Measurements from ENCODE around the gene OPCML.

The OPCML gene

DNA sequence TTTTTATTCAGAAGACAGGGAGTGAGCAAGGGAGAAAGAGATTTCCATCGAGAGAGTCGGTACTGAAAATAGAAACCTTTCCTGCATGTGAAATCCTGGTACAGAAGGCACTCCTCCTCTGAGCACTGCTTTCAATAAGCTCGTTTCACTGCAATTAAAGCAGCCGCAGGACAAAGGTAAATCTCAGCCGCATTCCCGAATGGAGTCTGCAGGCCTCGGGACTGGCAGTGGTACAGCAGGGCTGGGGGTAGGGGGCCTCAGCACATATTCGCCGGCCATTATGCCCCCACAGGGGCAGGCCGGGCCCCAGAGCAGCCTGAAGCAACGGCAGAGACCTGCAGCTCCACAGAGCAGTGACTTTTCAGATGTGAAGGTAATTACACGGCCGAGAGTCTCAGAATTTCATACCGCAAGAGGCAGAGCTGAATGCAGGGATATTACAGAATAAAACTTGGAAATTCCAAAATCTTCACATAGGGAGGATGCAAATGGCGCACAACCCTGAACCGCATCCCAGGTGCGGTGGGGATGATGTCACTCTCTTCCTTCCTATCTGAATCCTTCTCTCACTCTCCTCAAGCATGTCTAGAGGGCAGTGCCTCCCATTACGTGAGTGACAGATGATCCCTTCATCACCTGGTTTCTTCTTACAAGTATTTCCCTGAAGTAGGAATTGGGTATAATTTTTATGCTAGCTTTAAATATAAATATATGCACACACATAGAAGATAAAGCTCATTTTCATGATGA, 622.1 kb downstream of the OPCML start:
- no peak for DNase-seq (ENCODE audit: low read depth in 1 of 2, low spot score in 1 of 2)

DNA sequence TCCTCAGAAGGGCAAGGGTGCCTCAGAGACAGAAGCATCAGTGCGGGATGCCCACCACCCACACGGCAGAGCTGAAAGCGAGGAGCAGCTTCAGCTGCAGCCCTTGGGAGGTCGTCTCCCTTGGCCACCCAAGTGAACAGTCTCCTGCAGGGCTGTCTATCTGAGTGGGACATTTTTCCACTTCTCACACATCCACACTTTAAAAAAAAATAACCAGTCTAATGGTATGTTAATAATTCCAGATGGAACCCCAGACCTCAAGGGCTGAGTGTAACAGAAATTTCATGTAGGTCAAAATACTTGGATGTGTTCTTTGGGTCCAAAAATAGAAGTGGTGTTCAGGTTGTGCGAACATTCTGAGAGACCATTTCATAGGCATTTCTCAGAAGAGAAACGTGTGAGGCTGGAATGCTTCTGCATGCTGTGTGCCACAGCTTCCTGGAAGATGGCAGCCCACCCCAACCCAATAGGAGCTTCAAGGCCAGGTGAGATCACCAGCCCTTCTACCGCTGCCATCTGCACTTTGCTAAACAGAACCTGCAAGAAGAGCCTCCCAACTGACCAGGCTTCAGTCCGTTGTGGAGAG, 623.2 kb downstream of the OPCML start:
- no peak for DNase-seq (ENCODE audit: low read depth in 1 of 2, low spot score in 1 of 2)

DNA sequence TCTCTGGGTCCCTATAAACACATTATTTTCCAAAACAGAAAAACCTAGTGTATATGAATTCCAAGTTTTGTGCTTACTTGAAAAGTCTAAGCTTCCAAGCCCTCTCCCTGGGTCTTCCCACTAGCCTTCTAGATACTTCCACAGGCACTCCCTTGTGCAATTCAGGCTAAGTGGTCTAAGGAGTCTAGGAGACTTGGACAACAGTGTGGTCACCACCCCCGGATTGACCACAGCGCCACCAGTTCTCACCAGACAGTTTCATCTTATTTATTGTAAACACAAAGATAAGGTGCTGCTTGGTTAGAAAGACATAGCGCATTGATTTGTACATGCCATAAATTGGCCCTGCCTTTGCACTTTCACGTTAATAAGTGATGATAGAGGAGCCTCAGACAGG, 623.9 kb downstream of the OPCML start:
- DNase-seq (ENCODE audit: low read depth in 1 of 2, low spot score in 1 of 2), result no peak

DNA sequence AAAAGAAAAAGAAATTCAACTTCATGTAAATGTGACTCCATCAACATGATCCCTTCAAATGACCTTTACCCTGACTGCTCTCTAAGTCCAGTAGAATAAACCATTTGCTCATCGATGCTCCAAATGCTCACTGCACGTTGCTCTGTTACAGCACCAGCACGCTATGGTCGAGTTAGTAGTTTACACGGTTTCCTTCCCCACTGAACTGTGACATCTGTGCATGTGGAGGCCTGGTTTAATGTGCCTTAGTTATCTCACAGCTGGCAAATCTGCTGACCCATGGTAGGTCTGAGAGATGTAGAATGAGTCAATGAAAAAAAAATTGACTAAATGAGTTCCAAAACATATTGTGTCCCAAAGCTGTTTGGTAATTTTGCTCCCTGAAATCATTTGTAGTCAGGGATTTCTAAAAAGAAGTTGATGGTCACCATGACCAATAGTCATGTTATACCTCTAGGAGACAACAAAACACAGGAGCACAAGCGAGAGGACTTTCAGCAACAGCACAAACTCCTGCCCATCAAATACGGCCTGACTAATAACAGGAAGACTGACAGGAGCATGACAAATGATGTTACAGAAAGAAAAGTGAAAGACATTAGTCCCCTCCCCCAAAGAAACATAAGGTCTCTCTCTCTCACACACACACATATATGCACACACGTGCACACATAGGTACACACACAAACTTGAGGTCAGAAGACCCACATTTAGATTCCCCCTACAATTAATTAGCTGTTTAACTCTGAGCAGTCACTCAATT, 624.5 kb downstream of the OPCML start:
- DNase-seq (ENCODE audit: low read depth in 1 of 2, low spot score in 1 of 2), result no peak

DNA sequence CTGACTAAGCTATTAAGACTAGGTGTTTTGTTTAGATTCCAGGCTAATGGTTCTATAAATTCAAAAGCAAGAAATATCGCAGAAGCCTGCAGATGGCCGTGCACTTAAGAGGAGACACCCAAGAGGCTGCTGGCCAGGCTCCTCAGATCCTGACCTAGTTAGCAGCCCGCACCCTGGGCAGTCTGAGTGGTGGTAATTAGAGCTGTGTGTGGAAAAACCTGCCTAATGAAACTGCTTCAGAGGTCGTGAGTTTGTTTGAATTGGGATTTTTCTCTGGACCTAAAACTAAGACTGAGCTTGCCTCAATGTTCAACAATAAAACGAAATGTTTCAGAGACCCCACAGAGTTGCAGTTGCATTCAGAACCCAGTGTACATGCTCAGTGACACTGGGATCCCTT, 627.7 kb downstream of the OPCML start:
- no peak for DNase-seq (ENCODE audit: low read depth in 1 of 2, low spot score in 1 of 2)

DNA sequence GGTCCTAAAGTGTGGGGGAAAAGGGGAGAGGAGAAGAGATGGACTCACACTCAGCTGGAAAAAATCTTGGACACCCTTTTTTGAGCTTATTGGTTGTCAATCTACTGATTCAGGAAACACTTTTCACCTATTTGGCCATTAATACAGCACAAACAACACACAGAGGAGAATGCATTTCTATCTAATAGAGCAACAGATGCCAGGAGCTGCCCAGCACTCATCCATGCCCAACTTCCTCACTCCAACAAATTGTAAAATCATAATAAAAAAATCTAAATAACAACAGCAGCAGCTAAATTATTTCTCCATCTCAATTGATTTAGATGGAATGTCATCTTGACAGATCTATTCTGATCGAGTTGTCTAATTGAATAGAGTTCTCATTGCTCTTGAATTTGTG, 628.2 kb downstream of the OPCML start:
- DNase-seq (ENCODE audit: low read depth in 1 of 2, low spot score in 1 of 2), result no peak

DNA sequence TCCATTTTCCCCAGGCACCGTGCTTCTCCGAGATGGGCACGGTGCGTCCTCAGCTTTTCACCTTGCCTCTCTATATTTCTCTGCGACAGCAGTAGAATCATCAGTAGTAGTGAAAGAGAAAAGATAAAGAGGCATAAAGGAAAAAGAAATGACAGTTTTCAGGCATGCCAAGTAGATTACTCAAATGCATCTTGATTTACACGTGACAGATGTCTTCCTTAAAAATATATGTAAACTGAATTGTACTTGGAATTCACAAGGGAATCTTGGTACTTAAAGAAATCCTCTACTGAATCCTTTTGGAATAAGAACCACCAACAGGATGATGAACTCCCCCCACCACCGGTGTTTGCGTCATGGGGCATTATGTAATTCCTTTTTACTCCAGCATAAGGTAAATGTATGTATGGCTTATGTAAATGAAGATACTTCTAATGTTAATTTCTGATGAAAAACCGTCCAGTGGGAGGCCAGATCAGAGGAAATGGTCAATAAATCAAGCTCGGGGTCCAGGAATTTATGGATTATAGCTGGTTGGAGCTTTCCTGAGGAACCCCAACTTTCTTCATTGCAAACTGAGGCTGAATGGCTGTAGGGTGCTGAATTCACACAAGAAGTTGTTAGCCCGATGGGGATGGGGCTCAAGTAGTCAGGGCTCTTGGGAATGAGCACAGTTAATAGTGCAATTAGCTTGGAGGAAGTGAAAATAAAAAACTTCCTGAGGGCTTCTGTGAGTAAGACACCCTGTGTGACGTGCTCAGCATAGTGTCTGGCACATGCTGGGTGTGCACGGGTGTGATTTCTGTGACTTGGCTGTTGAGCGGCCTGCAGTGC, 630.4 kb downstream of the OPCML start:
- DNase-seq (ENCODE audit: low read depth in 1 of 2, low spot score in 1 of 2), result no peak

DNA sequence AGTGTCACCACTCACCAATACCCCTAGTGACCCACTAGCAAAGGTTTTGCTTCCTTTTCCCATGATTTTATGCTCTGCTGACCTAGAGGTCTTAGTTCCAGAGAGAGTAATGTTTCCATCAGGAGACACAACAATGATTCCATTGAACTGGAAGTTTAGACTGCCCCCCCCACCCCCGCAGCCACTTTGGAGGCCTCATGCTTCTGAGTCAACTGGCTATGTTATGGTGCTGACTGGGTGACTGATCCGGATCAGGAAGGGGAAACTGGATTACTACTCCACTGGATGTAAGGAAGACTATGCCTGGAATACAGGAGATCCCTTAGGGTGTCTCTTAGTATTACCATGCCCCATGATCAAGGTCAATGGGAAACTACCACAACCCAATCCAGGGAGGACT, 633.6 kb downstream of the OPCML start:
- DNase-seq (ENCODE audit: low read depth in 1 of 2, low spot score in 1 of 2), result no peak

DNA sequence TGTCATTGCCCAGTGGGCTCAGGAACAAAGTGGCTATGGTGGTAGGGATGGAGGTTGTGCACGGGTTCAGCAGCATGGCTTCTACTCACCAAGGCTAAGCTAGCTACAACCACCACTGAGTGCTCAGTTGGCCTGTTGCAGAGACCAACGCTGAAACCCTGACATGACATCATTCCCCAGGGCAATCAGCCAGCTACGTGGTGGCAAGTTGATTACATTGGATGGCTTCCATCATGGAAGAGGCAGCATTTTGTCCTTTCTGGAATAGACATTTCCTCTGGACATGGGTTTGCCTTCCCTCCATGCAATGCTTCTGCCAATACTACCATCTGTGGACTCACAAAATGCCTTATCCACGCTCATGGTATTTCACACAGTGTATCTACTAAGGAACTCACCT, 634.3 kb downstream of the OPCML start:
- no peak for DNase-seq (ENCODE audit: low read depth in 1 of 2, low spot score in 1 of 2)

DNA sequence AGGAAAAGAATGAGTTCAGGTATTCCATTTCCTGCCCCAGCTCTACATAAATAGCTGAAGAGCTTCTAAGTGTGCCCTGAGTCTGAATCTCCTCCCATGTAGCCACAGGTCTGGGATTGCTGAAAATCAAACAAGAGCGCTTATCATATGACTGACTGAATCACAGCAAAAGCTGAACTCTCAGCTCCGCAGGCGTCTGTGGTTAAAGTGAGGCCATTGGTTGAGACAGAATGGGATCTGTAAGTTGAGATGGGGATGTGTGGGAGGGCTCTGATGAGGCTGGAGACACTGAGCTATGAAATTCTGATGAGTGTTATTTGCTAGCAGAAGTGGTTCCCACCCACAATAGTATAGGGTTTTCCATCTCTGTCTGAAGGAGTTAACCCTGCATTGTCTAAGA, 637.0 kb downstream of the OPCML start:
- DNase-seq (ENCODE audit: low read depth in 1 of 2, low spot score in 1 of 2), result no peak

DNA sequence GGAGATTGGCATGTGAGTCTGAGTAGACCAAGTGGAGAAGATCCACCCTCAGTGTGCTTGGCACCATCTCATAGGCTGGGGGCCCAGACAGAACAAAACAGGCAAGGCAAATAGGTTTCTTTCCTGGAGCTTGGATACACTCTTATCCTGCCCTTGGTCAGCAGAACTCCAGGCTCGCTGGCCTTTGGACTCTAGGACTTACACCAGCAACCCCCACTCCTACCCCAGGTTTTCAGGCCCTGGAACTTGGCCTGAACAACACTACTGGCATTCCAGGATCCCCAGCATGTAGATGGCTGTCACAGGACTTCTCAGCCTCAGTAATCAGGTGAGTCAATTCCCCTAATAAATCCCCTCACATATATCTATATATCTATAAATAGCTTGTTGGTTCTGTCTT, 637.7 kb downstream of the OPCML start:
- DNase-seq (ENCODE audit: low read depth in 1 of 2, low spot score in 1 of 2), result no peak

DNA sequence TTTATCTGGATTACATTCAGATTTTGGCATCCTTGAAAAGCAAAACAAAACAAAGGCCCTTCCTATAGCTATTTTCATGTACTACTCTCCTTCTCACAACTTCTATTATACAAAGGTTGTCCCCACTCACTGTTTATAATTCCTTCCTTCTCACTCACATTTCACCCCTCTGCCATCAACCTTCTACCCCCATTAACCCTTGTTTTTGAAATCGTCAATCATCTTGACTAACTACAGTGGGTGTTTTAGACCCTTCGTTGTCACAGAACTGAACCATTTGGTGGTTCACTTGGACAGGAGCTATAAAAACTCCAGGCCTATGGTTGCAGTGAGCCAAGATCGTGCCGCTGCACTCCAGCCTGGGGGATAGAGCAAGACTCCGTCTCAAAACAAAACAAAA, 639.4 kb downstream of the OPCML start:
- DNase-seq (ENCODE audit: low read depth in 1 of 2, low spot score in 1 of 2), result no peak

DNA sequence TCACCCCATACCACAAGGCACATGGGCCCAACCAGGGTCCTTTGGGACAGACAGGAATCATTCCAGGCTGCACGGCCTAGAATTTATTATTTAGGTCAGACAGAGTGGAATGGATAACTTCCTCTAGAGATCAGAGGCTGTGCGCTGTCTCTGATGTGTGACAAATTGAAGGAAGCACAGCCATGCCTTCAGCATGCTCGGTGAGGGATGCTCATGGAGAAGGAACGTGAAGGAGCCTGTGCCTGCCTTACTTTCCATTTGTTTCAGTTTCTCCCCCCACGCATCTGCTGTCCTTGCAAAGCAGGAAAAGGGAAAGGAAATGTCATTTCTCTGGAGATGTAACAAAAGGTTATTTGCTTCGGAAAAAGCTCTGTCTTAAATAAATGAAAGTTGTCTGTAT, 644.1 kb downstream of the OPCML start:
- DNase-seq (ENCODE audit: low read depth in 1 of 2, low spot score in 1 of 2), result no peak

DNA sequence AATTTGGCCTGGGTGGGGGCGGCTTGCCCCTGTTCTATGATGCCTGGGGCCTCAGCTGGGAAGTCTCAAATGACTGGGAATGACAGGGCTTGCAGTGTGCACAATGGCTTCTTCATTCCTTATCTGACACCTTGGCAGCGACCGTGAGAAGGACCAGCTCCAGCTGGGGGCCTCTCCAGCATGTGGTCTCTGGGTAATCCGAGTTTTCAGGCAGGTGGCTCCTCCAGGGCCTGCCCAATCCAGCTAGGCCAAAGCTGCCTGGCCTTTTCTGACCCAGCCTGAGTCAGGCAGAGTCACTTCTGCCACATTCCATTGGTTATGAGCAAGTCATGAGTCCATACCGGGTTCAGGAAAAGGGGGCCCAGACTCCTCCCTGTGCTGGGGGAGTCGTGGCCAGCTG, 646.0 kb downstream of the OPCML start:
- no peak for DNase-seq (ENCODE audit: low read depth in 1 of 2, low spot score in 1 of 2)

DNA sequence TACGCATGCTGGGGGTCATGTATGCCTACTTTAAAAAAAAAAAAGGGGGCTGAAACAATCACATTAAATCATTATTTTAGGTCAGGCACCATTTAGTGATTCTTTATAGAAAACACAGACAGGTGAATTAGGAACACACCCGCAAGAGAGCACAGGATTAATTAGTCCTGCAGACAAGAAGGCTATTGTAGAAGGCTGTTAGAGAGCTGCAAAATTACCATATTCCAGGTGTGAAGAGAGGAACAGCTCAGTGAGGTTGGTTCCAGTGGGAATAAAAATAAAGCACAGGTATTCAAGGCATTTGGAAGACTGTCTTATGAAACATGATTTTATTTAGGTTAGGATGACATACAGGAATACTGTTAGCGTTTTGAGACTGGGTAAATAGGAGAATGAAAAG, 649.1 kb downstream of the OPCML start:
- DNase-seq (ENCODE audit: low read depth in 1 of 2, low spot score in 1 of 2), result no peak

DNA sequence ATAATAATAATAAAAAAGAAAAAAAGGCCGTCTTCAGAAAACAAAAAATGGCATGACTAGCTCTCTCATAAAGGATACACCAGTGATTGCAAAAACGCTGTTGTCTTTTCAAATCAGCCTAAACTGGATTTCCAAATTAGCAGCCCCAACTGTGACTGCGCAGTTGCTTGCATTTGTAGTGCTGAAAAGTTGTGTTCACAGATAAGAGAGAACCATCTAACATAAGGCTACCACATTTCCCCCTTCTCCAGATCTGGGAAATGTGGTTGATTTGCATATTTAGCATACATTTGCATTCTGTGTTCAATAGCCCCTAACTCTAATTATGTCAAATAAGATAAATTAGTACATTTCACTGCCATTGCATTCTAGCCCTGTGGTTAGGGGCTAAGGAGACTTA, 650.7 kb downstream of the OPCML start:
- DNase-seq (ENCODE audit: low read depth in 1 of 2, low spot score in 1 of 2), result no peak

DNA sequence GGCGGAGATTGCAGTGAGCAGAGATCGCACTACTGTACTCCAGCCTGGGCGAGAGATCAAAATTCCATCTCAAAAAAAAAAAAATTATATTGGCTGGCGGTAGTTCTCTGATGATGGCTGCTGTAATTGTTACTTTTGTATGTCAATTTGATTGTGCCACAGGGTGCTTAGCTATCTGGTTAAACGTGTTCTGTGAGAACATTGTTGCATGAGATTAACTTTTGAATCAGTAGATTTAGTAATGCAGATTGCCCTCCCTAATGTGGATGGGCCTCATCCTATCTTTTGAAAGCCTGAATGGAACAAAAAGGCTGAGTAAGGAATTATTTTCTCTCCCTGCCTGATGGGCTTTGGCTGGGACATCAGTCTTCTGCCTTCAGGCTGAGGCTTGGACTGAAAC, 654.2 kb downstream of the OPCML start:
- DNase-seq (ENCODE audit: low read depth in 1 of 2, low spot score in 1 of 2), result no peak

DNA sequence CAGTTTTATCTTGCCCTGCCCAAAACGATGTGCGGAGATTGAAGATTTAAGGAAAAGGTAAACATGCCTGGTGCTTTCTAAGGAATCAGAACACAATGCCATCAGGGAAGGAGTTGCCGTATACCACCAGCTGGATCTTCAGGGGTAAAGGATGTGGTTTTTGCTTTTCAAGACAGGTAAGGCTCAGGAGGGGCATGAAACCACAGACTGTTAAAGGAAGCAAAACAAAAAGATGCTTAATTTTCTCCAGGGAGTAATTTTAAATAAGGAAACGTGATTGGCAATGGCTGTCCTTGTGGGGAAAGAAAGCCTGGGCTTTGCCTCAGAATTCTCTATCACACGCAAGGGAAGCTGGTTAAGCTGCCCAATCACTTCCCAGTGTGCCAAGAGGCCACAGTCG, 655.6 kb downstream of the OPCML start:
- DNase-seq (ENCODE audit: low read depth in 1 of 2, low spot score in 1 of 2), result no peak

DNA sequence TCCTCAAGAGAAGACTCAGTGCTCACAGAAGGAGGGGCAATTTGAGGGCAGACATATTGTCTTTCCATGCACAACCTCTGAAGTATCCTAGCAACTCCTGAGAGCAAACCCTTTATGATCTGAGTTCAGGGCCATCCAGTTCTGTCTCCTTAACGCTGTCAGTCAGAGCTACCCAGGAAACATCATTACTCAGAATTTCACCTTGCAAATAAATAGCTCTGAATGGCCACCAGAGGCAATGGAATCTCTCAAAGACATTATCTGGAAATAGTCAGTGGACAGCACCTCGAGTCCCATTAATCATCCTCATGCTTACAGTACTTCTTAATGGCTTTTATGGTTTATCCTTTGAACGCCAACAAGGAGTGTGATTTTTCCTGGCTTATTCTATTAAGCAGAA, 656.1 kb downstream of the OPCML start:
- DNase-seq (ENCODE audit: low read depth in 1 of 2, low spot score in 1 of 2), result no peak

DNA sequence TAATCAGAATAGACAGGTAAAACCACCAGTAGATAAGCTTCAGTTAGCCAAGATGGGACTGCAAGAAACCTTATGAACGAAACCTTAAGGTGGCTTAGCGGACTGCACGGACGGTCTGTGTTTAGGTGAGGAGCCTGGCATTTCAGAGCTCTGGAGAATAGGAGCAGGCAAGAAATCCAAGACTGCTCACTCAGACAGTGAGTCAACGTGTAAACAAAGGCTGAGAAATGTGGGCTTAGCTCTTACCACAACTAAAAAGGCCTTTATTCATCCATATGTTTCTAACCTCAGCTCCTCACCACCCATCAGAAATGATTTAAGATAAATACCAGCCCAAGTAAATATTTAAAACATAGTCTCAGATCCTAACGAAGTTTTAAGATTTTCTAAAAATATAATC, 657.7 kb downstream of the OPCML start:
- DNase-seq (ENCODE audit: low read depth in 1 of 2, low spot score in 1 of 2), result no peak

DNA sequence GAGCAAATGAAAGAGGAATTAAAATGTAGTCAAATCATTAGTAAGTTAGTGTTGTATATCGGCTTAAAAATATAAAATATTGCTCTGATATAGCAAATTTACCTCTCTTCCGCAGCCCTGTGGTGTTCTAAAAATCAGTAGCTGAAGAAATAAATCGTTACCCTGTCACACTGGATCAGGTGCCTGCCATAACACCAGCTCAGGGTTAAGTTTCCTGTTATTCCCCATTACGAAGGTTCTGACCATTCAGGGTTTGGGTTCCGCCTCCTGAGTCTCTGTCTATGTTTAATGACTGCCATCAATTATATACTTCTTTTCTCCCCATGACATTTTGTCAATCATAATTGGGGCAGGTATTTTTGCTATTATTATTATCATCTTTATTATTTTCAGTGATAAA, 658.5 kb downstream of the OPCML start:
- no peak for DNase-seq (ENCODE audit: low read depth in 1 of 2, low spot score in 1 of 2)

DNA sequence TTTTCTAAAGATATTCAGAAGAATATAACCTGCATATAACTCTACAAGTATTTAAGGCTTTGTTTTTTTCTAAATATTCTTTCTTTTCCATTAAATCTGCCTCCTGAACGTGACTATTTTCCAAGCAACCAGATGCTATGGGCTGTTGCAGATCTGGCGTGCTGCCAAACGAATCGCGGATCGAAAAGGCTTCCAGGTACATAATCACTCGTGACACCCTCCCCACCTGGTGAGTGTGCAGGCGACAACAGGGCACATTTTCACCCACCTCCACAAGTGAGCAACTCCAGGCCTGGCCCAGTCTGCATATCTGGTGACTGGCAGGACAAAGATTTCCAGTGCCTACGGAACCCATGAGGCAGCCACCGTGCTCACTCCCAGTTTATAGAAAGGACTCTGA, 660.1 kb downstream of the OPCML start:
- DNase-seq (ENCODE audit: low read depth in 1 of 2, low spot score in 1 of 2), result no peak
